SK-N-SH (cell line): ENCODE data around the gene BUD23. TPM values are rescaled to one million over a fixed set of nuclear protein-coding genes. Genes with fewer than 3 reads are reported as not detected.

Source experiments
- CTCF ChIA-PET: fragments of 300-600, 350-600 bp; formaldehyde crosslinking; extraction: SDS; loops from one replicate; lab custom pipeline; 2021; lab: Yijun Ruan, JAX
- POLR2A ChIA-PET: fragments of 350-600 bp; sonication (Branson Sonifier 250); formaldehyde crosslinking; extraction: SDS; loops from one replicate; lab custom pipeline; 2020; ENCODE audit warnings: antibody characterized with exemption, inconsistent platforms; lab: Yijun Ruan, JAX
- DNase-seq: peaks from one replicate; pipeline ENCODE4 v3.0.0; 2012
- H2AFZ ChIP-seq: fragments of 200-600 bp; sonication (generic); 2 replicates; pipeline ENCODE4 v1.8.1; 2016; ENCODE audit warnings: antibody characterized with exemption, mild to moderate bottlenecking, low read depth
- H3F3A ChIP-seq: fragments of 200-600 bp; sonication (generic); replicated peaks from 2 replicates; pipeline ENCODE3; 2016; ENCODE audit warnings: antibody characterized with exemption, mild to moderate bottlenecking; ENCODE audit not compliant: insufficient read depth
- H3K27ac ChIP-seq, 2 experiments: fragments of 200-500 bp in 1 of 2; fragments of 200-600 bp in 1 of 2; sonication (Bioruptor generic) in 1 of 2; sonication (generic), shearing (Covaris generic) in 1 of 2; 2 replicates each; pipeline versions ENCODE4 v1.5.1 to v1.6.1; 2014 to 2016; ENCODE audit warnings: low read depth in 2 of 2, inconsistent platforms in 1 of 2, low read length in 1 of 2, mild to moderate bottlenecking in 1 of 2, mixed read lengths in 1 of 2
- H3K27me3 ChIP-seq: fragments of 200-600 bp; sonication (generic), shearing (Covaris generic); 2 replicates; pipeline ENCODE4 v1.6.1; 2016; ENCODE audit warnings: mixed run types; ENCODE audit not compliant: insufficient read depth
- H3K36me3 ChIP-seq, 2 experiments: fragments of 200-500 bp in 1 of 2; fragments of 200-600 bp in 1 of 2; sonication (Bioruptor generic) in 1 of 2; sonication (generic) in 1 of 2; replicated peaks in 1 of 2; 2 replicates each; pipeline versions ENCODE3 to v1.5.1; 2014 to 2016; ENCODE audit warnings: low read length in 1 of 2, mild to moderate bottlenecking in 1 of 2; ENCODE audit not compliant: insufficient read depth in 2 of 2, control insufficient read depth in 1 of 2
- H3K4me1 ChIP-seq, 2 experiments: fragments of 200-500 bp in 1 of 2; fragments of 200-600 bp in 1 of 2; sonication (Bioruptor generic) in 1 of 2; sonication (generic), shearing (Covaris generic) in 1 of 2; 2 replicates each; pipeline versions ENCODE4 v1.5.1 to v1.6.1; 2014 to 2016; ENCODE audit warnings: low read depth in 1 of 2, low read length in 1 of 2, mixed run types in 1 of 2; ENCODE audit not compliant: insufficient read depth in 2 of 2, control insufficient read depth in 1 of 2
- H3K4me2 ChIP-seq: fragments of 200-600 bp; sonication (generic), shearing (Covaris generic); 2 replicates; pipeline ENCODE4 v1.6.1; 2017; ENCODE audit warnings: mixed run types
- H3K4me3 ChIP-seq, 2 experiments: fragments of 200-500 bp in 1 of 2; fragments of 200-600 bp in 1 of 2; sonication (Bioruptor generic) in 1 of 2; sonication (generic), shearing (Covaris generic) in 1 of 2; 2 replicates each; pipeline versions ENCODE4 v1.5.1 to v1.8.1; 2014 to 2016; ENCODE audit warnings: low read depth in 2 of 2, inconsistent platforms in 1 of 2, low read length in 1 of 2, mild to moderate bottlenecking in 1 of 2, mixed read lengths in 1 of 2, moderate library complexity in 1 of 2
- H3K79me2 ChIP-seq: fragments of 200-600 bp; sonication (generic); 2 replicates; pipeline ENCODE4 v1.8.1; 2017; ENCODE audit warnings: mild to moderate bottlenecking; ENCODE audit not compliant: insufficient read depth
- H3K9ac ChIP-seq: fragments of 200-600 bp; sonication (generic); 2 replicates; pipeline ENCODE4 v1.6.1; 2017; ENCODE audit warnings: mixed run types
- H3K9me2 ChIP-seq: fragments of 200-600 bp; sonication (generic); 2 replicates; pipeline ENCODE4 v1.6.1; 2017; ENCODE audit warnings: mixed run types
- H3K9me3 ChIP-seq: fragments of 200-600 bp; sonication (generic); 2 replicates; pipeline ENCODE4 v1.6.1; 2017; ENCODE audit warnings: mixed run types, mild to moderate bottlenecking, moderate library complexity
- H4K20me1 ChIP-seq: fragments of 200-600 bp; sonication (generic); 2 replicates; pipeline ENCODE4 v1.6.1; 2017; ENCODE audit warnings: mild to moderate bottlenecking, mixed run types; ENCODE audit not compliant: insufficient read depth
- CHD2 ChIP-seq: fragments of 150-350 bp; IDR thresholded peaks from 2 replicates; pipeline ENCODE4 v1.6.1; 2018; ENCODE audit warnings: low read length; ENCODE audit not compliant: partially characterized antibody
- ELF1 ChIP-seq: IDR thresholded peaks from 2 replicates; pipeline ENCODE4 v1.4.0; 2012
- EP300 ChIP-seq, 2 experiments: IDR thresholded peaks; 2 replicates each; pipeline versions ENCODE4 v1.4.0 to v1.6.1; 2012; ENCODE audit warnings: borderline replicate concordance in 1 of 2, low read depth in 1 of 2, low read length in 1 of 2
- FOSL2 ChIP-seq: IDR thresholded peaks from 2 replicates; pipeline ENCODE4 v1.4.0; 2012; ENCODE audit warnings: low read depth, mild to moderate bottlenecking, moderate library complexity, borderline replicate concordance
- FOXJ3 ChIP-seq: sonication (generic); formaldehyde crosslinking; IDR thresholded peaks from 2 replicates; pipeline ENCODE4 v1.5.1; 2020; ENCODE audit warnings: mild to moderate bottlenecking, missing genetic modification reagents
- FOXM1 ChIP-seq: IDR thresholded peaks from 2 replicates; pipeline ENCODE4 v1.4.0; 2012; ENCODE audit warnings: low read depth, mild to moderate bottlenecking
- GABPA ChIP-seq: IDR thresholded peaks from 2 replicates; pipeline ENCODE4 v1.4.0; 2012; ENCODE audit warnings: low read depth, mild to moderate bottlenecking
- GATA2 ChIP-seq: sonication (generic); formaldehyde crosslinking; IDR thresholded peaks from 2 replicates; pipeline ENCODE4 v1.5.0; 2020; ENCODE audit warnings: mild to moderate bottlenecking, missing genetic modification reagents
- JUND ChIP-seq: IDR thresholded peaks from 2 replicates; pipeline ENCODE4 v1.4.0; 2012
- MEF2A ChIP-seq: IDR thresholded peaks from 2 replicates; pipeline ENCODE4 v1.4.0; 2012; ENCODE audit warnings: low read depth, borderline replicate concordance
- MXI1 ChIP-seq: IDR thresholded peaks from 2 replicates; pipeline ENCODE4 v1.6.1; 2012; ENCODE audit warnings: mild to moderate bottlenecking, low read depth, low read length, improper control_type of control experiment
- NFIC ChIP-seq: IDR thresholded peaks from 2 replicates; pipeline ENCODE4 v1.4.0; 2012; ENCODE audit warnings: borderline replicate concordance
- NRF1 ChIP-seq: IDR thresholded peaks from 2 replicates; pipeline ENCODE4 v1.6.1; 2012; ENCODE audit warnings: low read depth, mild to moderate bottlenecking, low read length
- POLR2AphosphoS5 ChIP-seq: IDR thresholded peaks from 2 replicates; pipeline ENCODE4 v1.6.1; 2012; ENCODE audit warnings: low read depth, low read length
- RAD21 ChIP-seq: IDR thresholded peaks from 2 replicates; pipeline ENCODE4 v1.6.1; 2012; ENCODE audit warnings: mild to moderate bottlenecking, low read length
- RFX5 ChIP-seq: IDR thresholded peaks from 2 replicates; pipeline ENCODE4 v1.6.1; 2012; ENCODE audit warnings: mild to moderate bottlenecking, improper control_type of control experiment, low read length
- SMC3 ChIP-seq: IDR thresholded peaks from 2 replicates; pipeline ENCODE4 v1.6.1; 2012; ENCODE audit warnings: low read depth, low read length, improper control_type of control experiment
- TAF1 ChIP-seq: IDR thresholded peaks from 2 replicates; pipeline ENCODE4 v1.6.1; 2012; ENCODE audit warnings: low read depth, mild to moderate bottlenecking, low read length, moderate library complexity, borderline replicate concordance
- YY1 ChIP-seq: IDR thresholded peaks from 2 replicates; pipeline ENCODE4 v1.4.0; 2012; ENCODE audit warnings: low read depth, mild to moderate bottlenecking
- WGBS: methylation state at CpG from one replicate; pipeline ENCODE4 v1.1.6; 2017; ENCODE audit warnings: low lambda C conversion rate; 5-methylcytosine and 5-hydroxymethylcytosine counted together
- polyA plus RNA-seq, 3 experiments: library from polyadenylated mRNA; depleted of rRNA; stranded (reverse); fragments of >200 nt; gene quantifications; 2 replicates each; pipeline ENCODE4 v1.2.3, GENCODE V29; 2012
- TF ChIP-seq, protein P1 (sequence below): fragments of 150-350 bp; IDR thresholded peaks from 2 replicates; pipeline ENCODE4 v1.6.1; 2016; ENCODE audit warnings: mild to moderate bottlenecking, low read depth, low read length
- TF ChIP-seq, protein P2 (sequence below): IDR thresholded peaks from 2 replicates; pipeline ENCODE4 v1.4.0; 2012; ENCODE audit warnings: low read depth, borderline replicate concordance
- TF ChIP-seq, protein P3 (sequence below): IDR thresholded peaks from 2 replicates; pipeline ENCODE4 v1.4.0; 2012; ENCODE audit warnings: low read depth, borderline replicate concordance
- TF ChIP-seq, protein P4 (sequence below): fragments of 200-600 bp; sonication (generic); IDR thresholded peaks from 2 replicates; pipeline ENCODE4 v1.6.1; 2017; ENCODE audit warnings: antibody characterized with exemption, mild to moderate bottlenecking, moderate library complexity
- TF ChIP-seq, protein P5 (sequence below): fragments of 150-350 bp; IDR thresholded peaks from 2 replicates; pipeline ENCODE4 v1.6.1; 2017; ENCODE audit warnings: antibody characterized with exemption, low read length, low read depth, borderline replicate concordance
- TF ChIP-seq, protein P6 (sequence below): IDR thresholded peaks from 2 replicates; pipeline ENCODE4 v1.4.0; 2012; ENCODE audit warnings: low read depth
- TF ChIP-seq, protein P7 (sequence below): IDR thresholded peaks from 2 replicates; pipeline ENCODE4; 2012

Gene BUD23
- polyA plus RNA-seq, 1 of the 3 experiments (the other 2 are of a cell fraction) = 206 TPM

DNA sequence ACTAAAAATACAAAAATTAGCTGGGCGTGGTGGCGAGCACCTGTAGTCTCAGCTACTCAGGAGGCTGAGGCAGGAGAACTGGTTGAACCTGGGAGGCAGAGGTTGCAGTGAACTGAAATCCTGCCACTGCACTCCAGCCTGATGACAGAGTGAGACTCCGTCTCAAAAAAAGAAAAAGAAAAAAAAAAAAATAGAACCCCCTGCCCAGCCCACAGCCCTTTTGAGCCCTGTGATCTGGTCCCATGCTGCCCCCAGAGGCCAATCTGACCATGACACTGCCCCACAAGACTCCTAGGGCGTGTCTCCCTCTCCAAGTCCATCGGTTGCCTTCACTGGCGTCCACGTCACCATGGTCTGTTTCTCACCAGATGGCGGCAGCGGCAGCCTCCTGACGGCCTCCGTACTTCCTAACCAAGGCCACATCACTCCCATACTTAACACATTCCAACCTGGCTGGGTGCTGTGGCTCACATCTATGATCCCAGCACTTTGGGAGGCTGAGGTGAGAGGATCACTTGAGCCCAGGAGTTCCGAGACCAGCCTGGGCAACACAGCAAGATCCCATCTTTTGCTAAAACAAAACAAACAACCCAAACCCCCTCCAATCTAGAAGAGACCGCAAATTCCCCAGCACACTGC, 18.1 kb downstream of the BUD23 start:
- peaks cover 16% of the 10 kb centered on the region; the same call in 1 of the 2 replicates for H4K20me1 ChIP-seq
- 78% methylated on average over 13 of the region's 13 CpGs for WGBS
- no peak overlapping the region for H3K4me3 ChIP-seq
- peak; percentile 92 for DNase-seq
- no peak overlapping the region for H3K9ac ChIP-seq
- no peak overlapping the region; a peak in 1 of 4 replicates for H3K27ac ChIP-seq
- no peaks in the 10 kb centered on the region for H3K9me2 ChIP-seq
- H3F3A ChIP-seq = peaks cover 47% of the 10 kb centered on the region
- H3K4me2 ChIP-seq = no peak overlapping the region
- no peaks in the 10 kb centered on the region for H3K9me3 ChIP-seq
- CTCF ChIA-PET = interaction anchor here (0.6 to 8.8 kb wide), 28 partner anchors 8 to 249 kb away, joined by 3 to 70 read pairs (median 4); partner anchors contain the start of genes BUD23, DNAJC30, STX1A and VPS37D
- H3K4me1 ChIP-seq = peaks cover 0 to 25% of the 10 kb centered on the region in 2 experiments; a peak in 3 of 4 replicates
- H2AFZ ChIP-seq = no peak overlapping the region
- no peaks in the 10 kb centered on the region for H3K27me3 ChIP-seq
- POLR2A ChIA-PET = interaction anchor here (0.9 kb wide), 1 partner anchor 9 kb away, joined by 3 read pairs; no protein-coding TSS in a partner anchor
- H3K79me2 ChIP-seq = peaks cover 16% of the 10 kb centered on the region; the same call in 1 of the 2 replicates
- H3K36me3 ChIP-seq = peaks cover 29 to 60% of the 10 kb centered on the region in 2 experiments
- TF ChIP-seq, protein P1, sequence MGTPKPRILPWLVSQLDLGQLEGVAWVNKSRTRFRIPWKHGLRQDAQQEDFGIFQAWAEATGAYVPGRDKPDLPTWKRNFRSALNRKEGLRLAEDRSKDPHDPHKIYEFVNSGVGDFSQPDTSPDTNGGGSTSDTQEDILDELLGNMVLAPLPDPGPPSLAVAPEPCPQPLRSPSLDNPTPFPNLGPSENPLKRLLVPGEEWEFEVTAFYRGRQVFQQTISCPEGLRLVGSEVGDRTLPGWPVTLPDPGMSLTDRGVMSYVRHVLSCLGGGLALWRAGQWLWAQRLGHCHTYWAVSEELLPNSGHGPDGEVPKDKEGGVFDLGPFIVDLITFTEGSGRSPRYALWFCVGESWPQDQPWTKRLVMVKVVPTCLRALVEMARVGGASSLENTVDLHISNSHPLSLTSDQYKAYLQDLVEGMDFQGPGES = no peak
- TF ChIP-seq GABPA (no peak), FOXJ3 (CRISPR knock-in tag) (no peak), JUND (no peak), CHD2 (no peak), MEF2A (no peak), RFX5 (no peak), EP300 (IDR thresholded peaks at IDR 0.05; ENCODE audit: borderline replicate concordance in 1 of 2, low read depth in 1 of 2, low read length in 1 of 2) (no peak), GATA2 (no peak), MXI1 (no peak), NFIC (no peak), TAF1 (no peak), ELF1 (no peak), YY1 (no peak), FOSL2 (no peak), NRF1 (no peak), FOXM1 (no peak), SMC3 (peak; percentile 14; the same call in 1 of the 2 replicates), POLR2AphosphoS5 (peak; percentile 8; the same call in 1 of the 2 replicates), RAD21 (peak; percentile 53)
- TF ChIP-seq, protein P2, sequence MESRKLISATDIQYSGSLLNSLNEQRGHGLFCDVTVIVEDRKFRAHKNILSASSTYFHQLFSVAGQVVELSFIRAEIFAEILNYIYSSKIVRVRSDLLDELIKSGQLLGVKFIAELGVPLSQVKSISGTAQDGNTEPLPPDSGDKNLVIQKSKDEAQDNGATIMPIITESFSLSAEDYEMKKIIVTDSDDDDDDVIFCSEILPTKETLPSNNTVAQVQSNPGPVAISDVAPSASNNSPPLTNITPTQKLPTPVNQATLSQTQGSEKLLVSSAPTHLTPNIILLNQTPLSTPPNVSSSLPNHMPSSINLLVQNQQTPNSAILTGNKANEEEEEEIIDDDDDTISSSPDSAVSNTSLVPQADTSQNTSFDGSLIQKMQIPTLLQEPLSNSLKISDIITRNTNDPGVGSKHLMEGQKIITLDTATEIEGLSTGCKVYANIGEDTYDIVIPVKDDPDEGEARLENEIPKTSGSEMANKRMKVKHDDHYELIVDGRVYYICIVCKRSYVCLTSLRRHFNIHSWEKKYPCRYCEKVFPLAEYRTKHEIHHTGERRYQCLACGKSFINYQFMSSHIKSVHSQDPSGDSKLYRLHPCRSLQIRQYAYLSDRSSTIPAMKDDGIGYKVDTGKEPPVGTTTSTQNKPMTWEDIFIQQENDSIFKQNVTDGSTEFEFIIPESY = no peak
- TF ChIP-seq, protein P3, sequence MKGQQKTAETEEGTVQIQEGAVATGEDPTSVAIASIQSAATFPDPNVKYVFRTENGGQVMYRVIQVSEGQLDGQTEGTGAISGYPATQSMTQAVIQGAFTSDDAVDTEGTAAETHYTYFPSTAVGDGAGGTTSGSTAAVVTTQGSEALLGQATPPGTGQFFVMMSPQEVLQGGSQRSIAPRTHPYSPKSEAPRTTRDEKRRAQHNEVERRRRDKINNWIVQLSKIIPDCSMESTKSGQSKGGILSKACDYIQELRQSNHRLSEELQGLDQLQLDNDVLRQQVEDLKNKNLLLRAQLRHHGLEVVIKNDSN = no peak
- TF ChIP-seq, protein P4, sequence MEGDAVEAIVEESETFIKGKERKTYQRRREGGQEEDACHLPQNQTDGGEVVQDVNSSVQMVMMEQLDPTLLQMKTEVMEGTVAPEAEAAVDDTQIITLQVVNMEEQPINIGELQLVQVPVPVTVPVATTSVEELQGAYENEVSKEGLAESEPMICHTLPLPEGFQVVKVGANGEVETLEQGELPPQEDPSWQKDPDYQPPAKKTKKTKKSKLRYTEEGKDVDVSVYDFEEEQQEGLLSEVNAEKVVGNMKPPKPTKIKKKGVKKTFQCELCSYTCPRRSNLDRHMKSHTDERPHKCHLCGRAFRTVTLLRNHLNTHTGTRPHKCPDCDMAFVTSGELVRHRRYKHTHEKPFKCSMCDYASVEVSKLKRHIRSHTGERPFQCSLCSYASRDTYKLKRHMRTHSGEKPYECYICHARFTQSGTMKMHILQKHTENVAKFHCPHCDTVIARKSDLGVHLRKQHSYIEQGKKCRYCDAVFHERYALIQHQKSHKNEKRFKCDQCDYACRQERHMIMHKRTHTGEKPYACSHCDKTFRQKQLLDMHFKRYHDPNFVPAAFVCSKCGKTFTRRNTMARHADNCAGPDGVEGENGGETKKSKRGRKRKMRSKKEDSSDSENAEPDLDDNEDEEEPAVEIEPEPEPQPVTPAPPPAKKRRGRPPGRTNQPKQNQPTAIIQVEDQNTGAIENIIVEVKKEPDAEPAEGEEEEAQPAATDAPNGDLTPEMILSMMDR = peak; percentile 83
- TF ChIP-seq, protein P5, sequence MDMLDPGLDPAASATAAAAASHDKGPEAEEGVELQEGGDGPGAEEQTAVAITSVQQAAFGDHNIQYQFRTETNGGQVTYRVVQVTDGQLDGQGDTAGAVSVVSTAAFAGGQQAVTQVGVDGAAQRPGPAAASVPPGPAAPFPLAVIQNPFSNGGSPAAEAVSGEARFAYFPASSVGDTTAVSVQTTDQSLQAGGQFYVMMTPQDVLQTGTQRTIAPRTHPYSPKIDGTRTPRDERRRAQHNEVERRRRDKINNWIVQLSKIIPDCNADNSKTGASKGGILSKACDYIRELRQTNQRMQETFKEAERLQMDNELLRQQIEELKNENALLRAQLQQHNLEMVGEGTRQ = no peak
- TF ChIP-seq, protein P6, sequence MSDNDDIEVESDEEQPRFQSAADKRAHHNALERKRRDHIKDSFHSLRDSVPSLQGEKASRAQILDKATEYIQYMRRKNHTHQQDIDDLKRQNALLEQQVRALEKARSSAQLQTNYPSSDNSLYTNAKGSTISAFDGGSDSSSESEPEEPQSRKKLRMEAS = no peak
- TF ChIP-seq, protein P7, sequence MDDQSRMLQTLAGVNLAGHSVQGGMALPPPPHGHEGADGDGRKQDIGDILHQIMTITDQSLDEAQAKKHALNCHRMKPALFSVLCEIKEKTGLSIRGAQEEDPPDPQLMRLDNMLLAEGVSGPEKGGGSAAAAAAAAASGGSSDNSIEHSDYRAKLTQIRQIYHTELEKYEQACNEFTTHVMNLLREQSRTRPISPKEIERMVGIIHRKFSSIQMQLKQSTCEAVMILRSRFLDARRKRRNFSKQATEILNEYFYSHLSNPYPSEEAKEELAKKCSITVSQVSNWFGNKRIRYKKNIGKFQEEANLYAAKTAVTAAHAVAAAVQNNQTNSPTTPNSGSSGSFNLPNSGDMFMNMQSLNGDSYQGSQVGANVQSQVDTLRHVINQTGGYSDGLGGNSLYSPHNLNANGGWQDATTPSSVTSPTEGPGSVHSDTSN = no peak
